GM15510 (cell line): ENCODE measurements around the gene PHYH.

Experiments used
- POLR2A ChIP-seq: IDR thresholded peaks from 3 replicates; pipeline ENCODE4 v1.6.1; 2011; ENCODE audit warnings: borderline replicate concordance; ENCODE audit not compliant: insufficient read length; ENCODE audit errors: extremely low read depth

The PHYH gene

DNA sequence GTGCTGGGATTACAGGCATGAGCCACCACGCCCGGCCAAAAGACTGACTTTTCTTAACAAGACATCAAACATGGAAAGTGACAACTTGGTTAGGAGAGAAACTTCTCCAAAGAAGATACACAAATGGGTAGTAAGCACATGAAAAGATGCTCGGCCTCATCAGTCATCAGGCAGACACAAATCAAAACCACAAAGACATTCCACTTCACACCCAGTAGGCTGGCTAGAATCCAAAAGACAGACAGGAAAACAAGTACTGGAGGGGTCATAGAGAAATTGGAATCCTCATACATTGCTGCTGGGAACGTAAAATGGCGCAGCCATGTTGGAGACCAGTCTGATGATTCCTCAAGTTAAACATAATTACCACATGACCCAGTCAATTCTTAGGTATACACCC, 31.8 kb upstream of the PHYH start:
- TF ChIP-seq POLR2A, result no peak

GRCh38 chr10:13329565-13329964, 29.7 kb upstream of the PHYH start:
- TF ChIP-seq POLR2A, result no peak

DNA sequence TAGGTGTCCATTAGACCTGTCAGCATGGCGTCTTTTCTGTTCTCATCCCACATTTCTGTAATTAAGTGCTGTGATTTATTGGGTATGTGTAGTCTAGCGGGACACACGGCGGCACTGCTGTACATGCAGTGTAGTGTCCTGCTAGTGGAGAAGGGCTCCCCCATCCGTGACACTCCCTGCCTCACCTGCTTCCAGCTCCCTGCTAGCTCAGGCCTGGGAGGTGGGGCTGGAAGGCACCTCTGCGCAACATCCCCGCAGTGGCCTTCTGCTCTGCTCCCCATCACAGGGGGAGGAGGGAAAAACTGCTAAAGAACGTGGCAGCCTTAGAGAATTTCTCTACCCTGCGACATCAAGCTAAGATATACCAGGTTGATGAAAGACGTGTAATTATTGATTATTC, 28.7 kb upstream of the PHYH start:
- no peak for TF ChIP-seq POLR2A

GRCh38 chr10:13328126-13328525, 28.3 kb upstream of the PHYH start:
- TF ChIP-seq POLR2A, result no peak

DNA sequence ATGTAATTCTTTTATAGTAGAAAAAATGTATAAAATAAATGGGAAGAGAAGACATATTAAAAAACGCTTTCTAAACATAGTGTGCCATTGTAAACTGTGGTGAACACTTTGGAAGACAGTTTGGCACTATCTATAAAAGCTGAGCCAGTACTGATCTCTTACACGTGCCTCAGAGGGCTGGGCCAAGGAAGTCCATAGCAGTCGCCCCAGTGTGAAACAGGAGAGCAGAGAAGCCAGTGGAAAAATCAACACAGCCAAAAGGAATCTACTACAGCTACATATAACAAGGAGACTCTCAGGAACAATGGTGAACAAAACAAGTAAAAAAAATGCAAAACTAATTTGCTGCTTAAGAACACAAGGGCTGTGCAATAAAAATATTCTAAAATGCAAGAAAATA, 27.7 kb upstream of the PHYH start:
- no peak for TF ChIP-seq POLR2A

- no peak for TF ChIP-seq POLR2A
These were observed 22.8 kb upstream of the PHYH start for GRCh38 chr10:13322615-13323148.

DNA sequence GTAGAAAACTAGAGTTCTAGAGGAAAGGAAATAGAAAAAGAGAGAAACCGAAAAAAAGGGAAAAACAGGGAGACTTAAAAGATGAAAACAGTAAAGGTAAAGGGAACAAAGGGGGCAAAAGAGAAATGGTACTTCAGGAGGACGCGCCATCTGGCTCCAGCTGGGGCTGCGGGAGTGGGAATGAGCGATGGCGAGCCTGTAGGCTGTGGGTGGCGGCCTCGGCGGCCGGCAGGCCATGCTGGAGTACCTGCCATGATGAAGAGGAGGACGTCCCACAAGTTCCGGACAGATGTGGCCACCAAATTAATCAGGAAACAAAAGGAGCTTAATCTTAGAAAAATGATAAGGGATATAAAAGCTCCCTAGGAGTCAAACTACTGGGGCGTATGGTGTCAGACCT, 21.7 kb upstream of the PHYH start:
- TF ChIP-seq POLR2A, result no peak

DNA sequence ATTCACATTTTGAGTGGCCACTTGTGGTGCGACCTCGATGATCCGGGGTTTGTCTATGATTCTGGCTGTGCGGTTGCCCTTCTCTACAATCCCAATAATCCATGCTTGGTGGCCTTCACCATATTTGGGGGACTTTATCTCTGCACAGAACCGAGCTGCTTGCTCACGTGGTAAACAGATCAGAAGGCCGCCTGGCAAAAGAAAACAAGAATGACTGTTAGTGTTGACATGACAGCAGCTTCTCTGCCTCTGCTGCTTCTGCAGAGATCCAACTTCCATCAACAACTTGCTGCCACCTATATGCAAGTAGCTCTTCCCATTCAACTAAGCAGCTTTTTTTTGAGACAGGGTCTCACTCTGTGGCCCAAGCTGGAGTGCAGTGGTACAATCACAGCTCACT, 19.3 kb upstream of the PHYH start:
- TF ChIP-seq POLR2A, result no peak

GRCh38 chr10:13317474-13317873, 17.6 kb upstream of the PHYH start:
- no peak for TF ChIP-seq POLR2A

DNA sequence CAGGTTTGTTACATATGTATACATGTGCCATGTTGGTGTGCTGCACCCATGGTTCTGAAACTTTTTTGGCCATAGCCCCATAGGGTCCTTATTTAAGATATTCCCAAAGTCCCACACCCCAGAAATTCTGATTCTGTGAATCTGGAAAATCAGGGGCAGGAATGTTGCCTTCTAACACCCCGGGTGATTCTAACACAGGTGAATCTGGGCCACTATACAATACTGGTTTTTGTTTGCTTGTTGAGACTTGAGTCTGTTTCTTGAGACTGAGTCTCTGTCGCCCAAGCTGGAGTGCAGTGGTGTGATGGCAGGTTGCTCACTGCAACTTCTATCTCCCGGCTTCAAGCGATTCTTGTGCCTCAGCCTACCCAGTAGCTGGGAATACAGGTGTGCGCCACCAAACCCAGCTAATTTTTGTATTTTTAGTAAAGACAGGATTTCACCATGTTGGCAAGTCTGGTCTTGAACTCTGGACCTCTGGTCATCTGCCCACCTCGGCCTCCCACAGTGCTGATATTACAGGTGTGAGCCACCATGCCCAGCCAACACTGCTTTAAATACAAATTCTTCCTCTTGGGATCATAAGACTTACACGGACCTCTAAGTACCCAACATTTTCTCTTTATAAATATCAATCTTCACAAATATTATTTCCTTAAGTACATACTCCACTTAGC, 16.9 kb upstream of the PHYH start:
- no peak for TF ChIP-seq POLR2A

GRCh38 chr10:13315361-13315760, 15.5 kb upstream of the PHYH start:
- no peak for TF ChIP-seq POLR2A

- TF ChIP-seq POLR2A, result no peak
These were observed 11.3 kb upstream of the PHYH start for GRCh38 chr10:13311177-13311575.

GRCh38 chr10:13310518-13311176, 10.8 kb upstream of the PHYH start:
- no peak for TF ChIP-seq POLR2A

- TF ChIP-seq POLR2A, result no peak
These were observed 9.9 kb upstream of the PHYH start for GRCh38 chr10:13309792-13310191.

DNA sequence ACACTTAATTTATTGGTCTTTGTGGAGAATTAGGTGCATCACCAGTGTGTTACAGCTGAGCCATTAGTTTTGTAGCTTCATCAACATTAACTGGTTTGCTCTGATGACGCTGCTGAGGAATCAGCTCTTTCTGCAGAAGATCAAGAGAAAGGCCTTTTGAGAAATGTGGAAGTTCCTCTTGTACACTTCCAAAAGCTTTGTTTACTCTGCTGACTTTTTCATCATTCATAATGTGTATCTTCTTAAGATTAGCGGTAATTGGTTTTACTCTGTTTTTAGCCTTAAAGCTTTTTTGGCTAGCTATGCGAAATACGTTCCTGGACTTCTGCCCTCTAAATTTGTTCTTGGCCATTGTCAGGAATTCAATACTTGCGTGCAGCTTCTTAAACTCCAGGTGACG, 8.2 kb upstream of the PHYH start:
- TF ChIP-seq POLR2A, result no peak

DNA sequence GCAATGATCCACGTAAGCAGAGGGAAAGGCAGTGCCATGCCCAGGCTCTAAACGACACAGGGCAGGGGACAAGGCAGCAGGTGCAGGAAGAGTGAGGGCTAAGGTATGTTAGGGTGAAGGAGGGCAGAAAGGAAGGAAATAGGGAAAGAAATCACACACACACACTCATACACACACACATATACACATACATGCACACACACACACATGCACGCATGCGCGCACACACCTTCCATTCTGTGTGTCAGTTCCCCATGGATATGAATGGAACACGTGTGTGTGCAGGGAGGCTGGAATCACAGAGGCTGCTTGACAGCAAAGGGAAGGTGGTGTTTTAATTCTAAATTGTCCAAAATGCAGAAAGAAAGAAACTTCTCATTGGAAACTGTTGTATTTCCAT, 6.2 kb upstream of the PHYH start:
- no peak for TF ChIP-seq POLR2A

GRCh38 chr10:13302821-13303555, 3.1 kb upstream of the PHYH start:
- no peak for TF ChIP-seq POLR2A
